Myometrial cell (primary cell): ENCODE measurements around the gene ABCC5. TPM values are rescaled to one million over a fixed set of nuclear protein-coding genes. Genes with fewer than 3 reads are reported as not detected.

Experiments
- total RNA-seq: library from RNA; depleted of rRNA; stranded (reverse); fragments of >200 nt; gene quantifications from 2 replicates; pipeline ENCODE4 v1.2.3, GENCODE V29; 2015

Gene ABCC5
- total RNA-seq: 7.3 and 9.2 TPM in 2 replicates

GRCh38 chr3:184017672-184018423 lies at the start of gene ABCC5:
TSS of gene ABCC5 (minus strand) at chr3:184017884. CDS start at chr3:184014392, 3,492 bp downstream.

DNA sequence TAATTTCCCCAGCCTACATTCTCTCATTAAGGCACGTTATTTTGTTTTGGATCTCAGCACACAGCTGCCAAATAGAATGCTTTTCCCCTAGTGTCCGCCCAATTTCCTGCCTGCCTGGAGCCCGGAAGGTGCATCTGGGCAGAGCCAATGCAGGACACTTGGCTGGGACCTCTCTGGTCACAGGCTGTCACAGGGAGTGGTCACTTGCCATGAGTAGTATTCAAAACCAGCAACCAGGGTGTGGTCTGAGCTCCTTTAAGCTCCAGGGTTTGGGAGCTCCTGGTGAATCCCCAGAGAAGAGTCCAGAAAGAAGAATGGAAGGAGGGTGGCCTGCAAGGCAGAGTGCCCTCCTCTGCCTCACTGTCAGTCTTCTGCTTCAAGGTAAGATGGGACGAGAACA lies 35.1 kb upstream of the ABCC5 start, which contains the start of gene HTR3C:
Gene HTR3C, plus strand, starts transcription at position 281 of the 400 bp plus-strand sequence. Its CDS starts 34 bp downstream, at position 315.

GRCh38 chr3:184031187-184031792 lies 13.6 kb upstream of the ABCC5 start, which contains the start of gene HTR3D:
TSS of gene HTR3D (plus strand) at chr3:184031742. CDS start at chr3:184031742, 0 bp downstream.

GRCh38 chr3:183884427-183885296 lies 133.0 kb downstream of the ABCC5 start, which contains the start of gene PARL:
TSS of gene PARL (minus strand) at chr3:183884880. CDS start at chr3:183884846, 34 bp downstream.

Other genes with a start within 250 kb of the ABCC5 start
- gene MAP6D1, start 192.3 kb downstream of the ABCC5 start, total RNA-seq: 8.9 and 10.4 TPM in 2 replicates
- 42.7 and 47.3 TPM in 2 replicates for gene PARL, start 133.0 kb downstream of the ABCC5 start, total RNA-seq
- not detected in 2 replicates for gene HTR3D, start 13.9 kb upstream of the ABCC5 start, total RNA-seq
- not detected in 2 replicates for gene HTR3C, start 35.2 kb upstream of the ABCC5 start, total RNA-seq
- gene HTR3E, start 79.2 kb upstream of the ABCC5 start, total RNA-seq: not detected in 2 replicates
- 19.9 and 20.4 TPM in 2 replicates for gene EIF2B5, start 117.5 kb upstream of the ABCC5 start, total RNA-seq
- 25.9 and 41.8 TPM in 2 replicates for gene DVL3, start 137.5 kb upstream of the ABCC5 start, total RNA-seq
- gene AP2M1, start 157.0 kb upstream of the ABCC5 start, total RNA-seq: 603 and 645 TPM in 2 replicates
- gene ABCF3, start 168.3 kb upstream of the ABCC5 start, total RNA-seq: 38.5 and 39.5 TPM in 2 replicates
- gene VWA5B2, start 211.7 kb upstream of the ABCC5 start, total RNA-seq: not detected in 2 replicates
- 45.8 and 59.9 TPM in 2 replicates for gene ALG3, start 231.1 kb upstream of the ABCC5 start, total RNA-seq
- 5.3 and 5.5 TPM in 2 replicates for gene EEF1AKMT4, start 231.8 kb upstream of the ABCC5 start, total RNA-seq
- gene CAMK2N2, start 243.7 kb upstream of the ABCC5 start, total RNA-seq: not detected in 2 replicates